GM21515 (cell line): Measurements from ENCODE around the gene NLRP12.
"Not testable (repeated sequence)": the region's sequence is repeated elsewhere in the genome, so short reads cannot be mapped to it uniquely, and the experiment has no call there.

Experiments
- ATAC-seq: cut with Tn5 transposase; IDR thresholded peaks from one replicate; pipeline ENCODE4 v1.9.1; 2021; ENCODE audit not compliant: unreplicated experiment

Gene NLRP12

GRCh38 chr19:53840241-53840640, 16.1 kb upstream of the NLRP12 start:
- ATAC-seq = not testable (repeated sequence)

GRCh38 chr19:53838446-53838845, 14.3 kb upstream of the NLRP12 start:
- not testable (repeated sequence) for ATAC-seq

GRCh38 chr19:53832861-53833260, 8.7 kb upstream of the NLRP12 start:
- not testable (repeated sequence) for ATAC-seq

- no peak for ATAC-seq
Observed at GRCh38 chr19:53828531-53828930, 4.4 kb upstream of the NLRP12 start.

- ATAC-seq = no peak
Observed at GRCh38 chr19:53826876-53827275, 2.8 kb upstream of the NLRP12 start.

GRCh38 chr19:53823380-53824120, 564 bp downstream of the NLRP12 start:
- ATAC-seq = no peak

- ATAC-seq = no peak
Observed at GRCh38 chr19:53819861-53820260, 4.3 kb downstream of the NLRP12 start.

- no peak for ATAC-seq
Observed at GRCh38 chr19:53818756-53819155, 5.4 kb downstream of the NLRP12 start.

- ATAC-seq = no peak
Observed at GRCh38 chr19:53813996-53814395, 10.1 kb downstream of the NLRP12 start.

GRCh38 chr19:53812335-53812734, 11.8 kb downstream of the NLRP12 start:
- no peak for ATAC-seq

GRCh38 chr19:53810891-53811290, 13.2 kb downstream of the NLRP12 start:
- no peak for ATAC-seq

- ATAC-seq = no peak
Observed at GRCh38 chr19:53810187-53810546, 13.9 kb downstream of the NLRP12 start.

- ATAC-seq = no peak
Observed at GRCh38 chr19:53809518-53810186, 14.5 kb downstream of the NLRP12 start.

GRCh38 chr19:53808710-53809125, 15.4 kb downstream of the NLRP12 start:
- ATAC-seq = no peak

GRCh38 chr19:53801257-53801656, 22.9 kb downstream of the NLRP12 start:
- ATAC-seq = no peak

GRCh38 chr19:53795019-53795418, 29.1 kb downstream of the NLRP12 start:
- no peak for ATAC-seq

- no peak for ATAC-seq
Observed at GRCh38 chr19:53792721-53793433, 31.2 kb downstream of the NLRP12 start.

- no peak for ATAC-seq
Observed at GRCh38 chr19:53789708-53790678, 34.1 kb downstream of the NLRP12 start.

GRCh38 chr19:53787266-53787665, 36.8 kb downstream of the NLRP12 start:
- no peak for ATAC-seq

- no peak for ATAC-seq
Observed at GRCh38 chr19:53786744-53787143, 37.4 kb downstream of the NLRP12 start.
